Ishikawa (cell line): ENCODE measurements around the gene NOCT.

Experiments
- CEBPB ChIP-seq: IDR thresholded peaks from 2 replicates; pipeline ENCODE4 v1.6.1; 2012
- CREB1 ChIP-seq: IDR thresholded peaks from 2 replicates; pipeline ENCODE4 v1.6.1; 2012; ENCODE audit warnings: low read depth
- EGR1 ChIP-seq: IDR thresholded peaks from 2 replicates; pipeline ENCODE4 v1.6.1; 2012
- EP300 ChIP-seq: IDR thresholded peaks from 2 replicates; pipeline ENCODE4 v1.6.1; 2012; ENCODE audit warnings: borderline replicate concordance
- FOXM1 ChIP-seq: IDR thresholded peaks from 2 replicates; pipeline ENCODE4 v1.6.1; 2012; ENCODE audit warnings: low read depth, borderline replicate concordance
- NFIC ChIP-seq: IDR thresholded peaks from 2 replicates; pipeline ENCODE4 v1.6.1; 2012
- RAD21 ChIP-seq: IDR thresholded peaks from 2 replicates; pipeline ENCODE4 v1.6.1; 2012; ENCODE audit warnings: low read depth
- TAF1 ChIP-seq: IDR thresholded peaks from 2 replicates; pipeline ENCODE4 v1.6.1; 2012; ENCODE audit warnings: low read depth, mild to moderate bottlenecking
- TCF12 ChIP-seq: IDR thresholded peaks from 2 replicates; pipeline ENCODE4 v1.6.1; 2012; ENCODE audit warnings: low read depth
- TEAD4 ChIP-seq: IDR thresholded peaks from 2 replicates; pipeline ENCODE4 v1.6.1; 2012
- YY1 ChIP-seq: IDR thresholded peaks from 2 replicates; pipeline ENCODE4 v1.6.1; 2012; ENCODE audit warnings: low read depth
- ZBTB7A ChIP-seq: IDR thresholded peaks from 2 replicates; pipeline ENCODE4 v1.6.1; 2012; ENCODE audit warnings: low read depth
- TF ChIP-seq, protein P1 (sequence below): IDR thresholded peaks from 2 replicates; pipeline ENCODE4 v1.6.1; 2012
- TF ChIP-seq, protein P2 (sequence below): IDR thresholded peaks from 2 replicates; pipeline ENCODE4 v1.6.1; 2012; ENCODE audit warnings: low read depth, mild to moderate bottlenecking
- TF ChIP-seq, protein P3 (sequence below): IDR thresholded peaks from 2 replicates; pipeline ENCODE4 v1.6.1; 2012

Gene NOCT

DNA sequence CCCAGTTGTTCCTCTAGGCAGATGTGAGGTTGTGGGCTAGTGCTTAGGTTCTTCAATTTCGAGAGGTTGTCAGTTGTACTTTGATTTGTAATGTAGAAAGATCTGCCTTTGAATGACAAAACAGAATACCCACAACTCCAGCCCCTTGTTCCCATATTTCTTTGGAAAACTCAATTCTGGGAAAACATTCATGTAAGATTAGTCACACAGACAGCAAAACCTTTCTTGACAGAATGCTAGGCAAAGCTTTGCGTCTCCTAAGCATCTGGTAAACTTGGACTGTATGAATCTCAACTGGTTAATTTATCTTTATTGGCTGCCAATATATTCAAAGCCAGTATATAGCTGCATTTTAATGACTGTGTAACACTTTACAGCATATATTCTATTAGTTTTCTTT is 34.9 kb downstream of the NOCT start:
- TF ChIP-seq, protein P1, sequence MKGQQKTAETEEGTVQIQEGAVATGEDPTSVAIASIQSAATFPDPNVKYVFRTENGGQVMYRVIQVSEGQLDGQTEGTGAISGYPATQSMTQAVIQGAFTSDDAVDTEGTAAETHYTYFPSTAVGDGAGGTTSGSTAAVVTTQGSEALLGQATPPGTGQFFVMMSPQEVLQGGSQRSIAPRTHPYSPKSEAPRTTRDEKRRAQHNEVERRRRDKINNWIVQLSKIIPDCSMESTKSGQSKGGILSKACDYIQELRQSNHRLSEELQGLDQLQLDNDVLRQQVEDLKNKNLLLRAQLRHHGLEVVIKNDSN, result no peak
- TF ChIP-seq EGR1 (no peak), TAF1 (no peak), CEBPB (no peak), FOXM1 (no peak), YY1 (no peak), TEAD4 (no peak), CREB1 (no peak), TCF12 (no peak), ZBTB7A (no peak), NFIC (no peak), EP300 (no peak), RAD21 (no peak)
- TF ChIP-seq, protein P2, sequence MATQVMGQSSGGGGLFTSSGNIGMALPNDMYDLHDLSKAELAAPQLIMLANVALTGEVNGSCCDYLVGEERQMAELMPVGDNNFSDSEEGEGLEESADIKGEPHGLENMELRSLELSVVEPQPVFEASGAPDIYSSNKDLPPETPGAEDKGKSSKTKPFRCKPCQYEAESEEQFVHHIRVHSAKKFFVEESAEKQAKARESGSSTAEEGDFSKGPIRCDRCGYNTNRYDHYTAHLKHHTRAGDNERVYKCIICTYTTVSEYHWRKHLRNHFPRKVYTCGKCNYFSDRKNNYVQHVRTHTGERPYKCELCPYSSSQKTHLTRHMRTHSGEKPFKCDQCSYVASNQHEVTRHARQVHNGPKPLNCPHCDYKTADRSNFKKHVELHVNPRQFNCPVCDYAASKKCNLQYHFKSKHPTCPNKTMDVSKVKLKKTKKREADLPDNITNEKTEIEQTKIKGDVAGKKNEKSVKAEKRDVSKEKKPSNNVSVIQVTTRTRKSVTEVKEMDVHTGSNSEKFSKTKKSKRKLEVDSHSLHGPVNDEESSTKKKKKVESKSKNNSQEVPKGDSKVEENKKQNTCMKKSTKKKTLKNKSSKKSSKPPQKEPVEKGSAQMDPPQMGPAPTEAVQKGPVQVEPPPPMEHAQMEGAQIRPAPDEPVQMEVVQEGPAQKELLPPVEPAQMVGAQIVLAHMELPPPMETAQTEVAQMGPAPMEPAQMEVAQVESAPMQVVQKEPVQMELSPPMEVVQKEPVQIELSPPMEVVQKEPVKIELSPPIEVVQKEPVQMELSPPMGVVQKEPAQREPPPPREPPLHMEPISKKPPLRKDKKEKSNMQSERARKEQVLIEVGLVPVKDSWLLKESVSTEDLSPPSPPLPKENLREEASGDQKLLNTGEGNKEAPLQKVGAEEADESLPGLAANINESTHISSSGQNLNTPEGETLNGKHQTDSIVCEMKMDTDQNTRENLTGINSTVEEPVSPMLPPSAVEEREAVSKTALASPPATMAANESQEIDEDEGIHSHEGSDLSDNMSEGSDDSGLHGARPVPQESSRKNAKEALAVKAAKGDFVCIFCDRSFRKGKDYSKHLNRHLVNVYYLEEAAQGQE, result no peak
- TF ChIP-seq, protein P3, sequence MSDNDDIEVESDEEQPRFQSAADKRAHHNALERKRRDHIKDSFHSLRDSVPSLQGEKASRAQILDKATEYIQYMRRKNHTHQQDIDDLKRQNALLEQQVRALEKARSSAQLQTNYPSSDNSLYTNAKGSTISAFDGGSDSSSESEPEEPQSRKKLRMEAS, result no peak

GRCh38 chr4:139053909-139054308 is 38.3 kb downstream of the NOCT start:
- TF ChIP-seq, protein P2, result no peak
- TF ChIP-seq, protein P3, result no peak
- TF ChIP-seq, protein P1, result no peak
- TF ChIP-seq TAF1 (no peak), CEBPB (no peak), TEAD4 (no peak), CREB1 (no peak), RAD21 (no peak), NFIC (no peak), TCF12 (no peak), ZBTB7A (no peak), EP300 (no peak), YY1 (no peak), FOXM1 (no peak), EGR1 (no peak)

DNA sequence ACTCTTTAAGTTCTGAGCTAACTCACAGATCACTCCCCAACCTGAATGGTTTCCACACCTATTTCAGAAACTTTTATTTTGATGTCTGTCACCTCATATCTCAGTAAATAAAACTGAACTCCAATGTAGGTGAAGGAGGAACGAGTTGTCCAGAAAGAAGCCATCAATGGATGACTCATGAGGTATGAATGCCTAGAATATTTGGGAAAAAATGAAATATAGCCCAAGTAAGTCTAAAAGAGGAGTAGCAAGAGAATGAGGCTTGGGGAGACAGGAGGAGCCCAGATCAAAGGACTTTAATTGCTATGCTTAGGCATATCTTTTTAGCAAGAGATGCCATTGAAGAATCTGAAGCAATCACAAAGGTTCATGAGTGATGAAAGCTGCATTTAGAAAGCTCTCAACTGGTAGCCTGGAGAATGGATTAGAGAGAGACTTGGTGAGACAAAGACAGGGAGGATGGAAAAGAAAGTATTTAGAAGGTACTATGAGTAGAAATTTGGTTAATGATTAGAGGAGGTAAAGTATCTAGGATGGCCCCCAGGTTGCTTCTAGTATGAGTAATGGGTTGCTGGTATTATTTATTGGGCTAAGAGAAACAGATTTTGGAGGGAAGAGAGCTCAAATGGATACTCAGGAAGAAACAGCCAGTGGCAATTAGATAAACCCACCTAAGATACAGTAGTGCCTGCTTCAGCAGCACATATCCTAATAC is 39.4 kb downstream of the NOCT start:
- TF ChIP-seq, protein P1, result no peak
- TF ChIP-seq RAD21 (no peak), EGR1 (no peak), NFIC (no peak), FOXM1 (no peak), YY1 (no peak), EP300 (no peak), TCF12 (no peak), CEBPB (no peak), ZBTB7A (no peak), CREB1 (no peak), TEAD4 (no peak), TAF1 (no peak)
- TF ChIP-seq, protein P2, result no peak
- TF ChIP-seq, protein P3, result no peak
